ENCODE measurements around the gene EML1.

Gene EML1

GRCh38 chr14:99875836-99876235 lies 82.6 kb downstream of the EML1 start:
- TF ChIP-seq, protein P1, sequence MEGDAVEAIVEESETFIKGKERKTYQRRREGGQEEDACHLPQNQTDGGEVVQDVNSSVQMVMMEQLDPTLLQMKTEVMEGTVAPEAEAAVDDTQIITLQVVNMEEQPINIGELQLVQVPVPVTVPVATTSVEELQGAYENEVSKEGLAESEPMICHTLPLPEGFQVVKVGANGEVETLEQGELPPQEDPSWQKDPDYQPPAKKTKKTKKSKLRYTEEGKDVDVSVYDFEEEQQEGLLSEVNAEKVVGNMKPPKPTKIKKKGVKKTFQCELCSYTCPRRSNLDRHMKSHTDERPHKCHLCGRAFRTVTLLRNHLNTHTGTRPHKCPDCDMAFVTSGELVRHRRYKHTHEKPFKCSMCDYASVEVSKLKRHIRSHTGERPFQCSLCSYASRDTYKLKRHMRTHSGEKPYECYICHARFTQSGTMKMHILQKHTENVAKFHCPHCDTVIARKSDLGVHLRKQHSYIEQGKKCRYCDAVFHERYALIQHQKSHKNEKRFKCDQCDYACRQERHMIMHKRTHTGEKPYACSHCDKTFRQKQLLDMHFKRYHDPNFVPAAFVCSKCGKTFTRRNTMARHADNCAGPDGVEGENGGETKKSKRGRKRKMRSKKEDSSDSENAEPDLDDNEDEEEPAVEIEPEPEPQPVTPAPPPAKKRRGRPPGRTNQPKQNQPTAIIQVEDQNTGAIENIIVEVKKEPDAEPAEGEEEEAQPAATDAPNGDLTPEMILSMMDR (IDR thresholded peaks at IDR 0.05; ENCODE audit: insufficient read depth, low read depth, low read length, missing control alignments), result no peak
- DNase-seq (ENCODE audit: low read depth), result no peak
- no peak overlapping the region for H3K4me3 ChIP-seq (ENCODE audit: low read length)

DNA sequence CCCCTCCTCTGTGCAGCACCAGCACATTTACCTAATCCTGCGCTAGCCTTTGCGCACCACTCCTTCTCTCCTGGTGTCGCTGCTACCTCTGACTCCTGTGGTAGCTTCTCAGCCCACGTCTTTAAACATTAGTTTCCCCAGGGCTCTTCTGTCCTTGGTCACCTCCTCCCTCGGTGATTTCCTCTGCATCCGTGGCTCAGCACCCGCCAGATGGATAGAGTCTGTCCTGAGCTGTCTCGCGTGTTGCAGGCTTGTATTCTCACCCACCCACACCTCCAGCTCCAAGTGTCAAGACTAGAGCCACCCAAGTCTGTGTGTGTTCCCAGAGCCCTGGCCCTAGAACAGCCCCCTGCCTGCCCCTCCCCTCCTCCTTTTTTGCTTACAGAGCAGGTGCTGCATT lies 83.2 kb downstream of the EML1 start:
- TF ChIP-seq, protein P1 (IDR thresholded peaks at IDR 0.05; ENCODE audit: insufficient read depth, low read depth, low read length, missing control alignments), result no peak
- DNase-seq (ENCODE audit: low read depth), result no peak
- H3K4me3 ChIP-seq (ENCODE audit: low read length), result no peak overlapping the region

DNA sequence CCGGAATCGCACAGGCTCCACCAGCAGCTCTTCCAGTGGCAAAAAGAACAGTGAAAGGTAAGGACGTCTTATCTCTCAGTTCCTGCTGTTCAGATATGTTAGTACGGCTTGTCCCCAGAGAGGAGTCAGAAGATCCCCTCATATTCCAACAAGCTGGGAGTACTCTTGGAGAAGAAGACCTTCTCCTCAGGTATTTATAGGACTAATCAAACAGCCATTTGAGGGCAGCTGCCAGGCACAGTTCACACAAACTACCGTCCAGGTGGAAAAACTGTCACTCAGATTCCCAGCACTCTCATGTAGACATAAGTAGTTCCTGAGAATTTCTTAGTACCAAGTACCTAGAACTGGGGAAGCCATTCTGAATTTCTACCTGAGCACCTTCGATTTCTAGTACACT lies 85.3 kb downstream of the EML1 start:
- no peak for DNase-seq (ENCODE audit: low read depth)

GRCh38 chr14:99879401-99880295 lies 86.4 kb downstream of the EML1 start:
- TF ChIP-seq, protein P1 (IDR thresholded peaks at IDR 0.05; ENCODE audit: insufficient read depth, low read depth, low read length, missing control alignments), result no peak
- peak; percentile 21 for DNase-seq (ENCODE audit: low read depth)
- H3K4me3 ChIP-seq (ENCODE audit: low read length), result no peak overlapping the region

More for the DNA sequence above, 85.3 kb downstream of the EML1 start:
- H3K4me3 ChIP-seq (ENCODE audit: low read length), result no peak overlapping the region
- TF ChIP-seq, protein P1 (IDR thresholded peaks at IDR 0.05; ENCODE audit: insufficient read depth, low read depth, low read length, missing control alignments), result no peak

DNA sequence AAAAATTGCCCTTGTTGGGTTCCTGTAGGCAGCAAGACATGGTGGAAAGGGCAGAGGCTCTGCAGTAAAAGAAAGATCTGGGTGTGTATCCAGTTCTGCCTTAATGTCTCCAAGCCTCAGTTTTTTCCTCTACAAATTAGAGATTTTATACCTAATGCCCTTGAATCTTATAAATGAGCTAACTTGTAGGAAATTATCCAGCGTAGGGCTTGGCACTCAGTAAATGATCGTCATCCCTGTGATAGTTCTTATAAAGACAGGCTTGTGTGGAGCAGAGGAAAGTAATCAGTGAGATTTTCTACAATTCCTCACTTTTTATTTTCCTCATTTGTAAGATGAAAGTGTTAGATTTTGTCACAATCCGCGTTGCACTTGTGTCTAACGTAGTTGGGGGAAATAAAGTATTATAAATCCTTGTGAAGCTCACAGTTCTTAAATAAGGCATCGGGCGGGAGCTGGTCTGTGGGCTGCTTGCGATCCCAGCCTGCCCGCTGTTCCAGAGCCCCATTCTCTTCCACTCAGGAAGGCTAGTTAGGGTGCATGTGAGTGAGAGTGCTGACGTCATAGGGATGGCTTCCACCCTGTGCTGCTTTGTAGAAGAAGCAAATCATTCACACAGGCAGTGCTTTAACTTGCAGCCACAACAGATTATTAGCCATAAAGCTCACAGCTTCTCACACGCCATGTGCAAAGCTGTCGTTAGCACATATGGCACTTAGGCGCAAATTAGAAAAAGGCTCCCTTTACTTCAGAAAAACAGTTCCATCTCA lies 87.6 kb downstream of the EML1 start:
- TF ChIP-seq, protein P1 (IDR thresholded peaks at IDR 0.05; ENCODE audit: insufficient read depth, low read depth, low read length, missing control alignments), result no peak
- DNase-seq (ENCODE audit: low read depth), result no peak

DNA sequence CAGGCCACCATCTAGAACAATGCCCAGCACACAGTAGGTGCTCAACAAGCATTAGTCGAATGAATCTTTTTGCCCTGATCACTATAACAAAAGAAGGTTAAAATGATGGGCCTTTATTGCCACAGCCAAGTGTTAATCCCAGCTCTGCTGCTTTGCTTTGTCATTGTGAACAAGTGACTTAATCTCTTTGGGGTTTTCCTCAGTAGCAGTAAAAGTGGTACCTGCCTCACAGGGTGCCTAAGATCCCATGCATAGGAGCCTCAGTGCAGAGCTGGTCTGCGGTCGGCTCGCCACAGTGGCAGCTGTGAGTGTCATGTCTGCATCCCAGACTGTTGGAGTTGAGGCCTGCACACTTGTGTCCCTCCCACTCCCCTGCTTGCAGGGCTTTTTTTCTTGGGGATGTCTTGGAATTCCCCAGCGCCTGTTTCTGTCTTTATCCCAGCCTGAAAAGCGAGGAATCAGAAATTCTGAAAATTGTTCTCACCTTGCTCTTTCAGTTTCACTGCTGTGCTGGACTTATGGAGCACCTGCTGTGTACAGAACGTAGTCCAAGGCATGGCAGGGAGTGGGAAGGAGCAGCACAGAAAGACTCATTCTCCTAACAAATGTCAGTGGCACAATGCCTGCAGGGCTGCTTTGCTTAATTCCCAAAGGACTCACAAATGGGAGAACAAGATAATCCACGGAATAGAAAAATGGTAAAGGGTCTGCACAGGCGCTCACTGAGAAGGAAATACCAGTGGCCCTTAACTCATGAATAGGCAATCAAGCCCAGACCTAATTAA lies 90.8 kb downstream of the EML1 start:
- no peak for DNase-seq (ENCODE audit: low read depth)
- TF ChIP-seq, protein P1 (IDR thresholded peaks at IDR 0.05; ENCODE audit: insufficient read depth, low read depth, low read length, missing control alignments), result no peak
- H3K4me3 ChIP-seq (ENCODE audit: low read length), result no peak overlapping the region

More for the DNA sequence above, 87.6 kb downstream of the EML1 start:
- H3K4me3 ChIP-seq (ENCODE audit: low read length), result no peak overlapping the region
